ENCODE measurements around the gene TRIM37. TPM values are rescaled to one million over a fixed set of nuclear protein-coding genes. Genes with fewer than 3 reads are reported as not detected.

TRIM37 gene
- total and polyA plus RNA-seq, 2 of the 8 experiments (the other 6 are each of a cell fraction or from before 2014, with no cell fraction given) = 38.2 to 57.0 TPM

DNA sequence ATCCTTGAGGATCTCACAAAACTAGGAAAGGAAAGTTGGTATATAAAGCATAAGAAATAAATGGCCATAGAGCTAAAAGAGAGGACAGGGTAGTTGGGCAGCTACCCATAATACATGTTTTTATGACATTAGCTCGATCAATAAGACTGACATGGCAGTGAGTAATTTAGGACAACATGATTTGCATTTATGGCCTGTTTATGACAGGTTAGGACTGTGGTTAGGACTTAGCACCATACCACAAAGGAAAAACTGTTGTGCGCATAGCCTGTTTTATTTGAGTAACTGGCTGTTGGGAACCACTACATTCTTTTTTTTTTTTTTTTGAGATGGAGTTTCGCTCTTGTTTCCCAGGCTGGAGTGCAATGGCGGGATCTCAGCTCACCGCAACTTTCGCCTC lies 18.0 kb upstream of the TRIM37 start:
- POLR2A ChIA-PET (ENCODE audit: partially characterized antibody) = interaction anchor here (1.1 kb wide), 1 partner anchor 65 kb away, joined by 3 read pairs; no protein-coding TSS in a partner anchor
- Histone ChIP-seq H2AFZ (ENCODE audit: low read length) (no peak overlapping the region), H3K79me1 (ENCODE audit: low read depth, low read length) (no peaks in the 10 kb centered on the region), H3K27me3 (replicated peaks in 1 of 4; ENCODE audit: control insufficient read depth in 3 of 4, extremely low read depth in 1 of 4, insufficient read depth in 3 of 4, low read length in 3 of 4) (no peaks in the 10 kb centered on the region), H4K5ac (ENCODE audit: insufficient read length, low read depth, low read length) (no peak overlapping the region), H4K91ac (replicated peaks; ENCODE audit: insufficient read length, low read length) (no peak overlapping the region), H3K9me3 (ENCODE audit: insufficient read depth in 2 of 2, low read depth in 1 of 2, low read length in 1 of 2) (no peaks in the 10 kb centered on the region), H3K79me2 (ENCODE audit: control insufficient read depth in 1 of 2, insufficient read depth in 2 of 2, low read length in 2 of 2) (no peaks in the 10 kb centered on the region; a peak in 1 of 4 replicates), H2BK5ac (ENCODE audit: low read depth, low read length) (no peak overlapping the region), H3K4me2 (ENCODE audit: insufficient read depth in 1 of 2, low read depth in 2 of 2, low read length in 2 of 2) (no peak overlapping the region), H3K18ac (ENCODE audit: extremely low read depth, low read length) (no peak overlapping the region), H3K4ac (replicated peaks; ENCODE audit: insufficient read length, low read depth, low read length) (no peak overlapping the region), H3K56ac (replicated peaks; ENCODE audit: insufficient read length, low read depth, low read length) (no peak overlapping the region), H4K20me1 (replicated peaks in 1 of 2; ENCODE audit: control insufficient read depth in 1 of 2, insufficient read depth in 2 of 2, low read length in 2 of 2) (peaks cover 2 to 4% of the 10 kb centered on the region in 2 experiments), H2AK5ac (ENCODE audit: low read depth, low read length) (no peak overlapping the region), H2BK20ac (ENCODE audit: low read length) (no peak overlapping the region), H3K9ac (replicated peaks in 1 of 4; ENCODE audit: extremely low read depth in 1 of 4, low read depth in 3 of 4, low read length in 3 of 4) (no peak overlapping the region), H3K27ac (ENCODE audit: low read depth, low read length) (no peak overlapping the region), H3K36me3 (ENCODE audit: control insufficient read depth in 2 of 4, insufficient read depth in 4 of 4, low read length in 3 of 4) (peaks cover 2 to 15% (median 6%) of the 10 kb centered on the region in 4 experiments; a peak in 3 of 8 replicates), H2BK120ac (replicated peaks; ENCODE audit: low read depth, low read length) (no peak overlapping the region), H3K14ac (ENCODE audit: insufficient read length) (no peak overlapping the region), H3K4me3 (ENCODE audit: extremely low read depth in 1 of 4, insufficient read depth in 2 of 4, low read depth in 3 of 4, low read length in 4 of 4) (no peak overlapping the region), H2BK15ac (ENCODE audit: low read length) (no peak overlapping the region), H3K23ac (ENCODE audit: insufficient read length) (no peak overlapping the region), H2BK12ac (ENCODE audit: low read depth, low read length) (no peak overlapping the region), H4K8ac (ENCODE audit: extremely low read depth, insufficient read depth, low read length) (no peak overlapping the region), H3K23me2 (ENCODE audit: low read depth, low read length) (no peaks in the 10 kb centered on the region), H3K4me1 (replicated peaks in 1 of 4; ENCODE audit: control insufficient read depth in 3 of 4, insufficient read depth in 4 of 4, low read length in 3 of 4) (no peaks in the 10 kb centered on the region)
- 89% methylated on average over 2 of the region's 6 CpGs; no CpG with 5 or more reads in 1 of the 2 experiments for WGBS, 2 experiments (ENCODE audit: extremely low coverage in 1 of 2, insufficient coverage in 1 of 2, insufficient read length in 1 of 2, insufficient replicate concordance in 2 of 2, low coverage in 1 of 2, low lambda C conversion rate in 2 of 2, missing lambda C conversion rate in 1 of 2)
- no peak for TF ChIP-seq MAFK (IDR thresholded peaks at IDR 0.05; ENCODE audit: low read depth, low read length)
- TF ChIP-seq SIRT6 (IDR thresholded peaks at IDR 0.05; ENCODE audit: low read length) = no peak
- no peak for TF ChIP-seq CEBPB (IDR thresholded peaks at IDR 0.05; ENCODE audit: low read depth, low read length)
- no peak for TF ChIP-seq NANOG (IDR thresholded peaks at IDR 0.05; ENCODE audit: insufficient read depth, low read depth, low read length, poor library complexity, severe bottlenecking)
- no peak for TF ChIP-seq TAF1 (IDR thresholded peaks at IDR 0.05; ENCODE audit: low read depth, low read length)
- TF ChIP-seq, protein P1, sequence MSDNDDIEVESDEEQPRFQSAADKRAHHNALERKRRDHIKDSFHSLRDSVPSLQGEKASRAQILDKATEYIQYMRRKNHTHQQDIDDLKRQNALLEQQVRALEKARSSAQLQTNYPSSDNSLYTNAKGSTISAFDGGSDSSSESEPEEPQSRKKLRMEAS (IDR thresholded peaks at IDR 0.05) = no peak
- TF ChIP-seq SUZ12 (IDR thresholded peaks at IDR 0.05; ENCODE audit: low read length) = no peak
- no peak for TF ChIP-seq SIN3A (conservative IDR thresholded peaks at IDR 0.05 in 1 of 2, IDR thresholded peaks at IDR 0.05 in 1 of 2; ENCODE audit: low read depth in 1 of 2, low read length in 2 of 2)
- TF ChIP-seq SRF (IDR thresholded peaks at IDR 0.05; ENCODE audit: low read depth, low read length) = no peak
- no peak for TF ChIP-seq ZNF274 (IDR thresholded peaks at IDR 0.05; ENCODE audit: borderline replicate concordance, extremely low read depth, low read length)
- TF ChIP-seq RBBP5 (IDR thresholded peaks at IDR 0.05; ENCODE audit: borderline replicate concordance, low read depth, low read length) = no peak
- no peak for TF ChIP-seq TBP (IDR thresholded peaks at IDR 0.05; ENCODE audit: low read depth, low read length)
- no peak for TF ChIP-seq EZH2 (IDR thresholded peaks at IDR 0.05; ENCODE audit: low read depth, low read length, severe bottlenecking)
- no peak for DNase-seq (ENCODE audit: low read depth in 1 of 2, low spot score in 2 of 2)
- FAIRE-seq = no peak
- CTCF ChIA-PET (ENCODE audit: partially characterized antibody) = interaction anchor here (0.5 kb wide), 1 partner anchor 91 kb away, joined by 3 read pairs; no protein-coding TSS in a partner anchor

All from H1 (cell line).